ENCODE measurements around the gene LIPM.

LIPM gene

GRCh38 chr10:88794731-88795130 is 7.8 kb upstream of the LIPM start:
- Histone ChIP-seq H3K9ac (ENCODE audit: low read length in 5 of 5) (no peak overlapping the region), H3K27ac (ENCODE audit: low read depth, low read length) (no peak overlapping the region), H3K4me3 (ENCODE audit: low read depth in 1 of 5, low read length in 5 of 5) (no peak overlapping the region), H3K9me3 (ENCODE audit: control insufficient read depth in 5 of 5, low read length in 5 of 5) (no peaks in the 10 kb centered on the region), H3K36me3 (ENCODE audit: control insufficient read depth in 5 of 5, insufficient read depth in 5 of 5, low read length in 5 of 5) (no peaks in the 10 kb centered on the region), H3K4me1 (ENCODE audit: control insufficient read depth in 5 of 5, insufficient read depth in 5 of 5, low read length in 5 of 5) (peaks cover 0 to 7% (median 5%) of the 10 kb centered on the region in 5 donors), H3K27me3 (ENCODE audit: control insufficient read depth in 5 of 5, insufficient read depth in 4 of 5, low read length in 5 of 5) (no peaks in the 10 kb centered on the region)

- Histone ChIP-seq H3K4me1 (ENCODE audit: control insufficient read depth in 5 of 5, insufficient read depth in 5 of 5, low read length in 5 of 5) (no peaks in the 10 kb centered on the region), H3K9me3 (ENCODE audit: control insufficient read depth in 5 of 5, low read length in 5 of 5) (no peaks in the 10 kb centered on the region), H3K4me3 (ENCODE audit: low read depth in 1 of 5, low read length in 5 of 5) (no peak overlapping the region), H3K27ac (ENCODE audit: low read depth, low read length) (no peak overlapping the region), H3K9ac (ENCODE audit: low read length in 5 of 5) (no peak overlapping the region), H3K27me3 (ENCODE audit: control insufficient read depth in 5 of 5, insufficient read depth in 4 of 5, low read length in 5 of 5) (no peaks in the 10 kb centered on the region), H3K36me3 (ENCODE audit: control insufficient read depth in 5 of 5, insufficient read depth in 5 of 5, low read length in 5 of 5) (no peaks in the 10 kb centered on the region)
These were observed 2.1 kb upstream of the LIPM start for GRCh38 chr10:88800152-88801125.

GRCh38 chr10:88803641-88804040 is 1.1 kb downstream of the LIPM start:
- Histone ChIP-seq H3K36me3 (ENCODE audit: control insufficient read depth in 5 of 5, insufficient read depth in 5 of 5, low read length in 5 of 5) (no peaks in the 10 kb centered on the region), H3K4me3 (ENCODE audit: low read depth in 1 of 5, low read length in 5 of 5) (no peak overlapping the region), H3K9me3 (ENCODE audit: control insufficient read depth in 5 of 5, low read length in 5 of 5) (no peaks in the 10 kb centered on the region), H3K27ac (ENCODE audit: low read depth, low read length) (no peak overlapping the region), H3K4me1 (ENCODE audit: control insufficient read depth in 5 of 5, insufficient read depth in 5 of 5, low read length in 5 of 5) (no peaks in the 10 kb centered on the region), H3K9ac (ENCODE audit: low read length in 5 of 5) (no peak overlapping the region), H3K27me3 (ENCODE audit: control insufficient read depth in 5 of 5, insufficient read depth in 4 of 5, low read length in 5 of 5) (no peaks in the 10 kb centered on the region)

GRCh38 chr10:88804083-88804812 is 1.7 kb downstream of the LIPM start:
- Histone ChIP-seq H3K27ac (ENCODE audit: low read depth, low read length) (no peak overlapping the region), H3K4me1 (ENCODE audit: control insufficient read depth in 5 of 5, insufficient read depth in 5 of 5, low read length in 5 of 5) (no peaks in the 10 kb centered on the region), H3K9ac (ENCODE audit: low read length in 5 of 5) (no peak overlapping the region), H3K4me3 (ENCODE audit: low read depth in 1 of 5, low read length in 5 of 5) (no peak overlapping the region), H3K27me3 (ENCODE audit: control insufficient read depth in 5 of 5, insufficient read depth in 4 of 5, low read length in 5 of 5) (no peaks in the 10 kb centered on the region), H3K36me3 (ENCODE audit: control insufficient read depth in 5 of 5, insufficient read depth in 5 of 5, low read length in 5 of 5) (no peaks in the 10 kb centered on the region), H3K9me3 (ENCODE audit: control insufficient read depth in 5 of 5, low read length in 5 of 5) (no peaks in the 10 kb centered on the region)

- H3K36me3 ChIP-seq (ENCODE audit: control insufficient read depth in 5 of 5, insufficient read depth in 5 of 5, low read length in 5 of 5) = no peaks in the 10 kb centered on the region
- H3K9ac ChIP-seq (ENCODE audit: low read length in 5 of 5) = no peak overlapping the region
- no peak overlapping the region for H3K4me3 ChIP-seq (ENCODE audit: low read depth in 1 of 5, low read length in 5 of 5)
- H3K27me3 ChIP-seq (ENCODE audit: control insufficient read depth in 5 of 5, insufficient read depth in 4 of 5, low read length in 5 of 5) = no peaks in the 10 kb centered on the region
- no peak overlapping the region for H3K27ac ChIP-seq (ENCODE audit: low read depth, low read length)
- no peaks in the 10 kb centered on the region for H3K9me3 ChIP-seq (ENCODE audit: control insufficient read depth in 5 of 5, low read length in 5 of 5)
- H3K4me1 ChIP-seq (ENCODE audit: control insufficient read depth in 5 of 5, insufficient read depth in 5 of 5, low read length in 5 of 5) = no peaks in the 10 kb centered on the region
These were observed 2.8 kb downstream of the LIPM start for GRCh38 chr10:88805361-88805760.

GRCh38 chr10:88805924-88806323 is 3.4 kb downstream of the LIPM start:
- Histone ChIP-seq H3K4me1 (ENCODE audit: control insufficient read depth in 5 of 5, insufficient read depth in 5 of 5, low read length in 5 of 5) (no peaks in the 10 kb centered on the region), H3K27me3 (ENCODE audit: control insufficient read depth in 5 of 5, insufficient read depth in 4 of 5, low read length in 5 of 5) (peaks cover 0 to under 1% (median 0%) of the 10 kb centered on the region in 5 donors), H3K4me3 (ENCODE audit: low read depth in 1 of 5, low read length in 5 of 5) (no peak overlapping the region), H3K9me3 (ENCODE audit: control insufficient read depth in 5 of 5, low read length in 5 of 5) (no peaks in the 10 kb centered on the region), H3K27ac (ENCODE audit: low read depth, low read length) (no peak overlapping the region), H3K36me3 (ENCODE audit: control insufficient read depth in 5 of 5, insufficient read depth in 5 of 5, low read length in 5 of 5) (no peaks in the 10 kb centered on the region), H3K9ac (ENCODE audit: low read length in 5 of 5) (no peak overlapping the region)

- Histone ChIP-seq H3K4me3 (ENCODE audit: low read depth in 1 of 5, low read length in 5 of 5) (no peak overlapping the region), H3K4me1 (ENCODE audit: control insufficient read depth in 5 of 5, insufficient read depth in 5 of 5, low read length in 5 of 5) (no peaks in the 10 kb centered on the region), H3K27me3 (ENCODE audit: control insufficient read depth in 5 of 5, insufficient read depth in 4 of 5, low read length in 5 of 5) (peaks cover 0 to 3% (median 0%) of the 10 kb centered on the region in 5 donors), H3K36me3 (ENCODE audit: control insufficient read depth in 5 of 5, insufficient read depth in 5 of 5, low read length in 5 of 5) (no peaks in the 10 kb centered on the region), H3K27ac (ENCODE audit: low read depth, low read length) (no peak overlapping the region), H3K9me3 (ENCODE audit: control insufficient read depth in 5 of 5, low read length in 5 of 5) (no peaks in the 10 kb centered on the region), H3K9ac (ENCODE audit: low read length in 5 of 5) (no peak overlapping the region)
These were observed 7.1 kb downstream of the LIPM start for GRCh38 chr10:88809621-88810020.

GRCh38 chr10:88810196-88810961 is 7.8 kb downstream of the LIPM start:
- Histone ChIP-seq H3K36me3 (ENCODE audit: control insufficient read depth in 5 of 5, insufficient read depth in 5 of 5, low read length in 5 of 5) (no peaks in the 10 kb centered on the region), H3K9me3 (ENCODE audit: control insufficient read depth in 5 of 5, low read length in 5 of 5) (no peaks in the 10 kb centered on the region), H3K9ac (ENCODE audit: low read length in 5 of 5) (no peak overlapping the region), H3K4me3 (ENCODE audit: low read depth in 1 of 5, low read length in 5 of 5) (no peak overlapping the region), H3K4me1 (ENCODE audit: control insufficient read depth in 5 of 5, insufficient read depth in 5 of 5, low read length in 5 of 5) (no peaks in the 10 kb centered on the region), H3K27me3 (ENCODE audit: control insufficient read depth in 5 of 5, insufficient read depth in 4 of 5, low read length in 5 of 5) (peaks cover 0 to 3% (median 0%) of the 10 kb centered on the region in 5 donors), H3K27ac (ENCODE audit: low read depth, low read length) (no peak overlapping the region)

- no peak overlapping the region for H3K4me3 ChIP-seq (ENCODE audit: low read depth in 1 of 5, low read length in 5 of 5)
- no peaks in the 10 kb centered on the region for H3K36me3 ChIP-seq (ENCODE audit: control insufficient read depth in 5 of 5, insufficient read depth in 5 of 5, low read length in 5 of 5)
- no peaks in the 10 kb centered on the region for H3K9me3 ChIP-seq (ENCODE audit: control insufficient read depth in 5 of 5, low read length in 5 of 5)
- no peak overlapping the region for H3K27ac ChIP-seq (ENCODE audit: low read depth, low read length)
- no peaks in the 10 kb centered on the region for H3K4me1 ChIP-seq (ENCODE audit: control insufficient read depth in 5 of 5, insufficient read depth in 5 of 5, low read length in 5 of 5)
- no peak overlapping the region for H3K9ac ChIP-seq (ENCODE audit: low read length in 5 of 5)
- H3K27me3 ChIP-seq (ENCODE audit: control insufficient read depth in 5 of 5, insufficient read depth in 4 of 5, low read length in 5 of 5) = peaks cover 0 to 3% (median 0%) of the 10 kb centered on the region in 5 donors
These were observed 10.7 kb downstream of the LIPM start for GRCh38 chr10:88813200-88813599.

All from subcutaneous abdominal adipose tissue (tissue), 5 donors.